Activated T-cell treated with anti-CD3 and anti-CD28 coated beads, Interleukin-2, amount 50 U/mL, for 72 hours (primary cell): Measurements from ENCODE around the gene CFAP77. TPM values are rescaled to one million over a fixed set of nuclear protein-coding genes. Genes with fewer than 3 reads are reported as not detected.
"Not testable (repeated sequence)": the region's sequence is repeated elsewhere in the genome, so short reads cannot be mapped to it uniquely, and the experiment has no call there.

ENCODE experiments used
- ATAC-seq, 2 donors: fragments of 150-1000 bp; cut with Tn5 transposase; replicated peaks in 1 of 2; 2 replicates each; pipeline ENCODE4 v1.10.0; 2021; ENCODE audit warnings: moderate library complexity in 2 of 2, mild to moderate bottlenecking in 1 of 2
- DNase-seq, 2 donors: peaks; one replicate each; pipeline ENCODE4 v3.0.0; 2021 to 2022; ENCODE audit warnings: mixed read lengths in 1 of 2
- H3K27ac Mint-ChIP-seq: one replicate; pipeline ENCODE4 v1.8.0; 2022; ENCODE audit warnings: mild to moderate bottlenecking, moderate library complexity, mixed read lengths
- H3K27me3 Mint-ChIP-seq: one replicate; pipeline ENCODE4 v1.8.0; 2022; ENCODE audit warnings: low read depth, mixed read lengths
- H3K36me3 Mint-ChIP-seq, 2 donors: one replicate each; pipeline ENCODE4 v1.8.0; 2022; ENCODE audit warnings: mixed read lengths in 2 of 2, mild to moderate bottlenecking in 1 of 2; ENCODE audit not compliant: insufficient read depth in 2 of 2
- H3K4me1 Mint-ChIP-seq: one replicate; pipeline ENCODE4 v1.8.0; 2022; ENCODE audit warnings: low read depth, mixed read lengths
- H3K4me3 Mint-ChIP-seq, 2 donors: one replicate each; pipeline ENCODE4 v1.8.0; 2022; ENCODE audit warnings: mild to moderate bottlenecking in 2 of 2, mixed read lengths in 2 of 2, moderate library complexity in 2 of 2
- H3K9me3 Mint-ChIP-seq, 2 donors: one replicate each; pipeline ENCODE4 v1.8.0; 2022; ENCODE audit warnings: mixed read lengths in 2 of 2
- total RNA-seq, 2 donors: library from RNA; stranded (reverse); gene quantifications; one replicate each; pipeline ENCODE4 v1.2.3, GENCODE V29; 2022

CFAP77 gene
- total RNA-seq: not detected

- Mint-ChIP-seq H3K36me3 (peaks cover 2 to 3% of the 10 kb centered on the region in 2 donors), H3K27me3 (peaks cover 38% of the 10 kb centered on the region), H3K4me3 (peak within 1 kb of the TSS; percentile 75 to 79), H3K4me1 (peaks cover 42% of the 10 kb centered on the region), H3K27ac (no peak within 1 kb of the TSS), H3K9me3 (no peaks in the 10 kb centered on the region)
- ATAC-seq: peak; percentile 21 to 34
- DNase-seq: peak; percentile 37 to 41
Measured at GRCh38 chr9:132409828-132410528, at the start of gene CFAP77. Gene CFAP77, plus strand, starts transcription at chr9:132410211. Its CDS starts 61 bp downstream, at chr9:132410272.

- Mint-ChIP-seq H3K4me3 (no peak overlapping the region), H3K9me3 (no peaks in the 10 kb centered on the region), H3K4me1 (no peaks in the 10 kb centered on the region), H3K27me3 (no peaks in the 10 kb centered on the region), H3K27ac (no peak overlapping the region), H3K36me3 (no peaks in the 10 kb centered on the region)
- DNase-seq (no peak), ATAC-seq (no peak)
Measured at GRCh38 chr9:132364068-132364467, 45.9 kb upstream of the CFAP77 start.

GRCh38 chr9:132365986-132366385 is 44.0 kb upstream of the CFAP77 start:
- H3K27me3 Mint-ChIP-seq: no peaks in the 10 kb centered on the region
- no peak overlapping the region for H3K27ac Mint-ChIP-seq
- no peak for DNase-seq
- H3K36me3 Mint-ChIP-seq: no peaks in the 10 kb centered on the region
- H3K4me1 Mint-ChIP-seq: no peaks in the 10 kb centered on the region
- ATAC-seq: no peak
- no peak overlapping the region for H3K4me3 Mint-ChIP-seq
- no peaks in the 10 kb centered on the region for H3K9me3 Mint-ChIP-seq

GRCh38 chr9:132366481-132366880 is 43.5 kb upstream of the CFAP77 start:
- H3K4me1 Mint-ChIP-seq: no peaks in the 10 kb centered on the region
- no peaks in the 10 kb centered on the region for H3K36me3 Mint-ChIP-seq
- no peak overlapping the region for H3K27ac Mint-ChIP-seq
- no peak overlapping the region for H3K4me3 Mint-ChIP-seq
- H3K27me3 Mint-ChIP-seq: no peaks in the 10 kb centered on the region
- ATAC-seq (no peak), DNase-seq (no peak)
- no peaks in the 10 kb centered on the region for H3K9me3 Mint-ChIP-seq

GRCh38 chr9:132367613-132368313 is 42.2 kb upstream of the CFAP77 start:
- Mint-ChIP-seq H3K4me3 (no peak overlapping the region), H3K27ac (no peak overlapping the region), H3K4me1 (peaks cover 8% of the 10 kb centered on the region), H3K9me3 (no peaks in the 10 kb centered on the region), H3K36me3 (peaks cover 0 to 2% of the 10 kb centered on the region in 2 donors), H3K27me3 (no peaks in the 10 kb centered on the region)
- no peak for ATAC-seq
- no peak for DNase-seq

- DNase-seq (no peak), ATAC-seq (no peak)
- peaks cover 0 to 3% of the 10 kb centered on the region in 2 donors for H3K36me3 Mint-ChIP-seq
- H3K4me3 Mint-ChIP-seq: no peak overlapping the region
- H3K27ac Mint-ChIP-seq: no peak overlapping the region
- H3K4me1 Mint-ChIP-seq: peaks cover 25% of the 10 kb centered on the region
- H3K9me3 Mint-ChIP-seq: no peaks in the 10 kb centered on the region
- no peaks in the 10 kb centered on the region for H3K27me3 Mint-ChIP-seq
Measured at GRCh38 chr9:132369421-132369820, 40.6 kb upstream of the CFAP77 start.

GRCh38 chr9:132370592-132370991 is 39.4 kb upstream of the CFAP77 start:
- Mint-ChIP-seq H3K27me3 (no peaks in the 10 kb centered on the region), H3K9me3 (no peaks in the 10 kb centered on the region), H3K4me1 (peaks cover 33% of the 10 kb centered on the region), H3K36me3 (peaks cover 0 to 4% of the 10 kb centered on the region in 2 donors), H3K27ac (no peak overlapping the region), H3K4me3 (no peak overlapping the region)
- no peak for DNase-seq
- no peak for ATAC-seq

GRCh38 chr9:132372177-132373095 is 37.6 kb upstream of the CFAP77 start:
- Mint-ChIP-seq H3K27ac (peak overlapping the region; percentile 83), H3K36me3 (peaks cover 2 to 9% of the 10 kb centered on the region in 2 donors), H3K4me1 (peaks cover 33% of the 10 kb centered on the region), H3K4me3 (peak overlapping the region; percentile 21 to 29), H3K27me3 (no peaks in the 10 kb centered on the region), H3K9me3 (no peaks in the 10 kb centered on the region)
- ATAC-seq (peak in 1 of 2 donors; percentile 22), DNase-seq (no peak)

- peaks cover 36% of the 10 kb centered on the region for H3K4me1 Mint-ChIP-seq
- peaks cover 5 to 15% of the 10 kb centered on the region in 2 donors for H3K36me3 Mint-ChIP-seq
- H3K27me3 Mint-ChIP-seq, H3K9me3 Mint-ChIP-seq, H3K4me3 Mint-ChIP-seq, H3K27ac Mint-ChIP-seq, ATAC-seq, DNase-seq: not testable (repeated sequence)
Measured at GRCh38 chr9:132377769-132378168, 32.2 kb upstream of the CFAP77 start.

GRCh38 chr9:132378416-132378815 is 31.6 kb upstream of the CFAP77 start:
- not testable (repeated sequence) for H3K4me3 Mint-ChIP-seq, ATAC-seq, H3K27ac Mint-ChIP-seq, H3K27me3 Mint-ChIP-seq, DNase-seq, H3K9me3 Mint-ChIP-seq
- H3K4me1 Mint-ChIP-seq: peaks cover 34% of the 10 kb centered on the region
- peaks cover 5 to 18% of the 10 kb centered on the region in 2 donors for H3K36me3 Mint-ChIP-seq

- Mint-ChIP-seq H3K36me3 (peaks cover 7 to 30% of the 10 kb centered on the region in 2 donors), H3K4me1 (peaks cover 23% of the 10 kb centered on the region), H3K9me3 (no peaks in the 10 kb centered on the region), H3K4me3 (peak overlapping the region in 1 of 2 donors; percentile 21), H3K27me3 (no peaks in the 10 kb centered on the region), H3K27ac (peak overlapping the region; percentile 1)
- DNase-seq (no peak), ATAC-seq (no peak)
Measured at GRCh38 chr9:132381966-132382541, 28.0 kb upstream of the CFAP77 start.

- DNase-seq (no peak), ATAC-seq (no peak)
- Mint-ChIP-seq H3K9me3 (no peaks in the 10 kb centered on the region), H3K4me1 (peaks cover 23% of the 10 kb centered on the region), H3K27me3 (no peaks in the 10 kb centered on the region), H3K4me3 (no peak overlapping the region), H3K27ac (no peak overlapping the region), H3K36me3 (peaks cover 10 to 30% of the 10 kb centered on the region in 2 donors)
Measured at GRCh38 chr9:132383462-132383883, 26.5 kb upstream of the CFAP77 start.
